ENCODE data around the gene RIGI.
"Not testable (repeated sequence)": the region's sequence is repeated elsewhere in the genome, so short reads cannot be mapped to it uniquely, and the experiment has no call there.

The RIGI gene

DNA sequence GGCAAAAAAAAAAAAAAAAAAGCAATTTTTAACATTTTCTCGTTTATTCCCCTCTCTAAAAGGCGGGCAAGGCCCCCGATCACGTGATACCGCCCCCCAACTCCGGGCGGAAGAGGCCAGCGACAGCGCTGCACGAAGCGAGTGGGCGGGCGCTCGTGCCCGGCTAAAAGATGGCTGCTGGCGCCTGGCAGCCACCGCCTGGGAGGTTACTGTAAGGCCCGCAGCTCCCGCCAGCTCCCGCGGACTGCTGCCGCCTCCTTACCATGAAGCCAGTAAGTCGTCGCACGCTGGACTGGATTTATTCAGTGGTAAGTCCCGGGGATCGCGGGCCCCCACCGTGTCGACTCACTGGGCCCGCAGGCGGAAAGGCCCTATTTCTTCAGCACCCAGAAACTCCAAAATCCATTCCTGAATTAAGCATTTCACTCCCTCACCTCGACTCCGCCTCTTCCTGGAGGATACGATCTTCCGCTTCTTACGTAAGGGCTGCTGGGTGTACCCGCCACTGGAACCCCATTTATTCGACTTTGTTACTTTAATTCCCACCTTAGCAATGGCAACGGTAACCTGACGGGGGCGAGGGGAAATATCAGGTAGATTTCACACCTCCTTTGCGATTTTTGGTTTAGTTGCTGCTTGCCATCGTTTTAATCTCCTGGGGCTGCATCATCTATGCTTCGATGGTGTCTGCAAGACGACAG is 26.3 kb upstream of the RIGI start, which contains the start of the genes SMIM27 and TOPORS:
TSS of gene SMIM27 (plus strand) at position 156 of the 701 bp plus-strand sequence. CDS start at position 264, 108 bp downstream.
TSS of gene TOPORS (minus strand) at position 415 of the 701 bp plus-strand sequence. CDS start at position 265, 150 bp downstream.
- H3K27ac ChIP-seq (ENCODE audit: low read length): peak within 1 kb of the TSS; percentile 99
- peak within 1 kb of the TSS; percentile 91 to 98 for H3K4me3 ChIP-seq (ENCODE audit: low read depth in 1 of 2, low read length in 2 of 2)
- peaks cover 0 to 23% of the 10 kb centered on the region in 2 donors for H3K4me1 ChIP-seq (ENCODE audit: control insufficient read depth in 1 of 2, insufficient read depth in 2 of 2, low read length in 2 of 2)
- H3K9me3 ChIP-seq (ENCODE audit: control insufficient read depth in 1 of 2, low read length in 2 of 2): no peaks in the 10 kb centered on the region
- H3K36me3 ChIP-seq (ENCODE audit: control insufficient read depth in 1 of 2, insufficient read depth in 2 of 2, low read length in 2 of 2): peaks cover 0 to 4% of the 10 kb centered on the region in 2 donors
- no peaks in the 10 kb centered on the region for H3K27me3 ChIP-seq (ENCODE audit: low read depth, low read length)

DNA sequence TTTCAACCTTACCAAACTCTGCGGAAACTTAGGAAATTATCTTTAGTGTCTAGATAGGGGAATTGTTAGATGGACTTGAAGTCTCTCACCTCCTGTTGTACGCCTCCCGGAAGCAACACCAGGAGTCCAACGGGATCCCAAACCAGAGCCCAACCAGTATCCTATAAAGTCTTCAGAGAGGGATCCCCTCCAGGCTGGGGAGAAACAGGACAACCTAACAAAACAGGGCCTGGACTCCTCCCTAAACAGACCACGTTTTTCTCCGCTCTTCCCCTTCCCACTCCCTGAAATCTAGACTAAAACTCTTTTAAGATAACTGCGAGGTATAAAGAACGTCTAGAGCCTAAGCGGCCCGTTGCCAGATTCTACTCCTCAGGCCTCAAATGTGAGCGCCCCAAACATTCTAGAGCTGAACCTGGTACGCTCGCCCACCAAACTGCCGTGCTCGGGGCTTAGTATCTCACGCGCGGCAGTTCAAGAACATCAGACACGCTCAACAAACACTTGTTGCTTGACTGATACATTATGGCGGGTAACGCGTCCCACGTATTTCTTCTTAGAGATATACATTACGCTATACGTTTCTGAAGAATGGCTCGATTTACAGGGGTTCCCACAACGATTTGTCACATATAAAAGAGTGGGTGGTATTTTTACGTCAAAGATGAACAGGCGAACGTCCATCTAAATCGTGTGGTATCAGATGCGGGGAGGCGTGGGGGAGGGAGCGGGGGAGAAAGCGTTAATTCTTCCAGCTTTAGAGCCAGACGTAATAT is 25.5 kb upstream of the RIGI start:
- Histone ChIP-seq H3K4me1 (ENCODE audit: control insufficient read depth in 1 of 2, insufficient read depth in 2 of 2, low read length in 2 of 2) (peaks cover 0 to 23% of the 10 kb centered on the region in 2 donors), H3K27ac (ENCODE audit: low read length) (peak overlapping the region; percentile 99), H3K27me3 (ENCODE audit: low read depth, low read length) (no peaks in the 10 kb centered on the region), H3K9me3 (ENCODE audit: control insufficient read depth in 1 of 2, low read length in 2 of 2) (no peaks in the 10 kb centered on the region), H3K36me3 (ENCODE audit: control insufficient read depth in 1 of 2, insufficient read depth in 2 of 2, low read length in 2 of 2) (peaks cover 0 to 4% of the 10 kb centered on the region in 2 donors), H3K4me3 (ENCODE audit: low read depth in 1 of 2, low read length in 2 of 2) (peak overlapping the region; percentile 91 to 98)

DNA sequence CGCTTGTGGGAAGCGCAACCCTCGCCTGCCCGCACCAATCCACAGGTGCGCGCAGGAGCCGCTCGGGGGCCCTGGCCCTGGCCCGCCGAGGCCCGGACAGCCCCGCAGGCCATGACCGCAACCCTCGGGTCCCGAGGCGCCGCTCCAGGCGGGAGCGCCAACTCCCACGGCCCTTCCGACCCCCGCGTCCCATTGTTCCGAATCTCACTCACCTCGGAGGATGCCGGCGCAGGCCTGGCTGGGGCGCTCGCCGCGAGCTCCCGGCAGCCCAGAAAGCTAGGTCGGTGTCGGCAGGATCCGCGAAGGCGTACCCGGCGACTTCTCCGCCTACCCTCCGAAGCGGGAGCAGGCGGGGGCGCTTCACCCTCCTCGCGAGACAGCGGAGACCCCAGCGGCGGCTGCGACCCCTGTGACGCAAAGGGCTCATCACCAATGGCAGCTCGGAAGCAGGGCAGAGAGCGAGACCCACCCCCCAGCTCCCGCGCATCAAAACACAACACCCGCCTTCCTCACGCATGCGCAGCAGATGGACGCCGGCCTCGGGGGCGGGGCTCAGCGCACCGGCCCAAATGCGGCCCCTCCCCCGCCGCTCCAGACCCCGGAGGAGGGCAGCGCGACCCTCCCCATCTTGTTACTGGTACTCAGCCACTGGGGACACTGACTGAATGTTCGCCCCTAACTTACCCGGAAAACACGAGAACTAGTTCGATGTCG is 24.7 kb upstream of the RIGI start:
- Histone ChIP-seq H3K4me3 (ENCODE audit: low read depth in 1 of 2, low read length in 2 of 2) (peak overlapping the region; percentile 91 to 98), H3K36me3 (ENCODE audit: control insufficient read depth in 1 of 2, insufficient read depth in 2 of 2, low read length in 2 of 2) (peaks cover 0 to 2% of the 10 kb centered on the region in 2 donors), H3K9me3 (ENCODE audit: control insufficient read depth in 1 of 2, low read length in 2 of 2) (no peaks in the 10 kb centered on the region), H3K27ac (ENCODE audit: low read length) (peak overlapping the region; percentile 99), H3K4me1 (ENCODE audit: control insufficient read depth in 1 of 2, insufficient read depth in 2 of 2, low read length in 2 of 2) (peaks cover 0 to 23% of the 10 kb centered on the region in 2 donors), H3K27me3 (ENCODE audit: low read depth, low read length) (no peaks in the 10 kb centered on the region)

DNA sequence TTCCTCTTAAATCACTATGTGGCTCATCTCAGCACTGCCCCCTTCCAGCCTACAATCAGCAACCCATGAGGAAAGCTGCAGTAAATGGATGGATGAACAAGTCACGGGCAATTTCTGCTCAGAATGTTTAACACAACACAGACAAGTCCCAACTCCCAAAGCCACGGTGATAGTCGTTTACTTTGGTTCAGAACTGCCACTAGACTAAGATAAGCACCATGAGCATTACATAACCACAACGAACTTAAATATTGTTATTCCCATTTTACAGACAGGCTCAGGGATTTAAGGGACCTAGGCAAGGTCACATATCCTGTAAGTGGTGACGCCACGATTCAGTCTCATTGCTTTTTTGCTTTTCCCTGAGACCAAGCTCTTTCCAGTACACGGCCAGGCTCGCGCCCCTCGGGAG is 24.2 kb upstream of the RIGI start:
- Histone ChIP-seq H3K27ac (ENCODE audit: low read length) (peak overlapping the region; percentile 99), H3K9me3 (ENCODE audit: control insufficient read depth in 1 of 2, low read length in 2 of 2) (no peaks in the 10 kb centered on the region), H3K27me3 (ENCODE audit: low read depth, low read length) (no peaks in the 10 kb centered on the region), H3K4me3 (ENCODE audit: low read depth in 1 of 2, low read length in 2 of 2) (peak overlapping the region; percentile 91 to 98), H3K36me3 (ENCODE audit: control insufficient read depth in 1 of 2, insufficient read depth in 2 of 2, low read length in 2 of 2) (no peaks in the 10 kb centered on the region), H3K4me1 (ENCODE audit: control insufficient read depth in 1 of 2, insufficient read depth in 2 of 2, low read length in 2 of 2) (peaks cover 0 to 23% of the 10 kb centered on the region in 2 donors)

DNA sequence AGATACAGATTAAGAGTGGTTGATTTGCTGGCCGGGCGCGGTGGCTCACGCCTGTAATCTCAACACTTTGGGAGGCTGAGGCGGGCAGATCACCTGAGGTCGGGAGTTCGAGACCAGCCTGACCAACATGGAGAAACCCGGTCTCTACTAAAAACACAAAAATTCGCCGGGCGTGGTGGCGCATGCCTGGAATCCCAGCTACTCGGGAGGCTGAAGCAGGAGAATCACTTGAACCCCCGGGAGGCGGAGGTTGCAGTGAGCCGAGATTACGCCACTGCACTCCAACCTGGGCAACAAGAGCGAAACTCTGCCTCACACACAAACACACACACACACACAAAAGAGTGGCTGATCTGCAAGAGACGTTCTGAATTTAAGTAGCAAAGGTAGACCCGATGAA is 22.2 kb upstream of the RIGI start:
- H3K27me3 ChIP-seq (ENCODE audit: low read depth, low read length): not testable (repeated sequence)

DNA sequence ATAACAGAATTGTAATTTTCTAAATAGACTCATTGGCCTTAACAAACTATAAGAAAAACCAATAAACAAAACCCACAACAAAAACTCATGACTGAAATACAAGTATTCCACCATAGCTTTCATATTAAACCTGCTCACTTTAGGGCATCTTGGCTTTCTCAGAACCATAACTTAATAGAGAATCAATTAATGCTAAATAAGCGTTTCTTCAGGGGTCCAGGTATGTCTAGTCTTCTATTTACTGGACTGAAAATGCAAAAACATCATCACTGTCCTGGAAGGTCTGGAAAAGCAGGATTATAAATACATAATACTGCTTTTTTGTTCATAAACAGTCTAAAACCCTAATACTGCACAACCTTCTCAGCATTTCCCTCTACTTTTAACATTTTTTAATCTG is 19.9 kb upstream of the RIGI start:
- no peaks in the 10 kb centered on the region for H3K9me3 ChIP-seq (ENCODE audit: control insufficient read depth in 1 of 2, low read length in 2 of 2)
- no peak overlapping the region for H3K27ac ChIP-seq (ENCODE audit: low read length)
- no peaks in the 10 kb centered on the region for H3K27me3 ChIP-seq (ENCODE audit: low read depth, low read length)
- peaks cover 0 to 16% of the 10 kb centered on the region in 2 donors for H3K4me1 ChIP-seq (ENCODE audit: control insufficient read depth in 1 of 2, insufficient read depth in 2 of 2, low read length in 2 of 2)
- no peak overlapping the region for H3K4me3 ChIP-seq (ENCODE audit: low read depth in 1 of 2, low read length in 2 of 2)
- peaks cover 15 to 24% of the 10 kb centered on the region in 2 donors for H3K36me3 ChIP-seq (ENCODE audit: control insufficient read depth in 1 of 2, insufficient read depth in 2 of 2, low read length in 2 of 2)

More for the DNA sequence above, 22.2 kb upstream of the RIGI start:
- Histone ChIP-seq H3K4me1 (ENCODE audit: control insufficient read depth in 1 of 2, insufficient read depth in 2 of 2, low read length in 2 of 2) (peaks cover 0 to 21% of the 10 kb centered on the region in 2 donors), H3K36me3 (ENCODE audit: control insufficient read depth in 1 of 2, insufficient read depth in 2 of 2, low read length in 2 of 2) (peaks cover 9 to 10% of the 10 kb centered on the region in 2 donors)
- not testable (repeated sequence) for H3K9me3 ChIP-seq (ENCODE audit: control insufficient read depth in 1 of 2, low read length in 2 of 2); H3K27ac ChIP-seq (ENCODE audit: low read length); H3K4me3 ChIP-seq (ENCODE audit: low read depth in 1 of 2, low read length in 2 of 2)

DNA sequence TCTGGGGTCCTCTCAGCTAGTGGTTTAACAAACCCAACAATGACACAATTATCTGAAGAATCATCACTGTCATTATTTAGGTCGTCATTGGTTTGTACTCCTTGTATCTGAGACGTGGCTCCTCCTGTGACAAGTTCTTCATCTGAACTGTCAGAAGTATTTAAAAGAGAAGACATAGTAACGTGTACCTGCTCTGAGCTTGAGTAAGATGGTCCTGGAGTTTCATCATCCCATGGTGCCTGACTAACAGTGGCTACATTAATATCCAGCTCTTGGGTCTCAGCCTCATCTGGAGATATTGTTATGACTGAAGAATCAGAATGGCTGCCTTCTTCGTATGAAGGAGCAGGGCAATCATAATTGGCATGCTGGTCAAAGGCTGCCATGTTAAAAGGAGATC is 17.1 kb upstream of the RIGI start:
- Histone ChIP-seq H3K27ac (ENCODE audit: low read length) (no peak overlapping the region), H3K4me1 (ENCODE audit: control insufficient read depth in 1 of 2, insufficient read depth in 2 of 2, low read length in 2 of 2) (peaks cover 0 to 4% of the 10 kb centered on the region in 2 donors), H3K27me3 (ENCODE audit: low read depth, low read length) (no peaks in the 10 kb centered on the region), H3K4me3 (ENCODE audit: low read depth in 1 of 2, low read length in 2 of 2) (no peak overlapping the region), H3K9me3 (ENCODE audit: control insufficient read depth in 1 of 2, low read length in 2 of 2) (no peaks in the 10 kb centered on the region), H3K36me3 (ENCODE audit: control insufficient read depth in 1 of 2, insufficient read depth in 2 of 2, low read length in 2 of 2) (peaks cover 18 to 24% of the 10 kb centered on the region in 2 donors)

DNA sequence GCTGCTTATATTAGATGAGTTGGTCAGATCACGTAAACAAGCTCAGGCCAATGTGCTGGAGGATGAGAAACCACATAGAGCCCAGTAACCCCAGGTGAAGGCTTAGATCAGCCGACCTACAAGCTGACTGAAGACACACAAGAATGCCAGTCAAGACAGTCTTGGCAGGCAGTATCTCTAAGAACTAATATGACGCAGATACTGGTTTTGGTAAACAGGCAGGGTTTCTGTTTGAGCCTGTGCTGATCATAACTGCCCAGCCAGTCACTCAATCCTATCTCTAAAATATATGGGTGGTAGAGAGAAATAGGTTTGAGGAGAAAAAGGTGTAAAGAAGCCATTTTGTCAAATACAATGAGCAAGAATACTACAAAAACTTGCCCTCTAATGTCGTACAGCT is 7.8 kb upstream of the RIGI start:
- Histone ChIP-seq H3K36me3 (ENCODE audit: control insufficient read depth in 1 of 2, insufficient read depth in 2 of 2, low read length in 2 of 2) (no peaks in the 10 kb centered on the region), H3K4me1 (ENCODE audit: control insufficient read depth in 1 of 2, insufficient read depth in 2 of 2, low read length in 2 of 2) (no peaks in the 10 kb centered on the region)

DNA sequence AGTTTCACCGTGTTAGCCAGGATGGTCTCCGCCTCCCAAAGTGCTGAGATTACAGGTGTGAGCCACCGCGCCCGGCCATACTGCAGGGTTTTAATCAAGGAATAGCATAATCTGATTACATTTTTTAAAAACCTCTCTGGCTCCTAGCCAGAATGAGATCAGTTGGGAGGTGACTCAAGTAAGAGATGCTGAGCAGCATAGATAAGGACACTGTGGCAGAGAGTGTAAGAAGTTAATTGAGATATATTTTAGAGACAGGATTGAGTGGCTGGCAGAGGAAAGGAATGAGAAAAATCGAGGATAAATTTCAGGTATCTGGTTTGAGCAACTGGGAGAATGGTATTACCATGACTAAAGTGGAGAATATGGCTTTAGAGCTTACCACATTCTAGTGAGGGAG is 7.3 kb upstream of the RIGI start:
- no peaks in the 10 kb centered on the region for H3K4me1 ChIP-seq (ENCODE audit: control insufficient read depth in 1 of 2, insufficient read depth in 2 of 2, low read length in 2 of 2)
- no peaks in the 10 kb centered on the region for H3K36me3 ChIP-seq (ENCODE audit: control insufficient read depth in 1 of 2, insufficient read depth in 2 of 2, low read length in 2 of 2)
- H3K27ac ChIP-seq (ENCODE audit: low read length): no peak overlapping the region
- no peaks in the 10 kb centered on the region for H3K27me3 ChIP-seq (ENCODE audit: low read depth, low read length)
- no peaks in the 10 kb centered on the region for H3K9me3 ChIP-seq (ENCODE audit: control insufficient read depth in 1 of 2, low read length in 2 of 2)
- no peak overlapping the region for H3K4me3 ChIP-seq (ENCODE audit: low read depth in 1 of 2, low read length in 2 of 2)

More for the DNA sequence above, 7.8 kb upstream of the RIGI start:
- Histone ChIP-seq H3K9me3 (ENCODE audit: control insufficient read depth in 1 of 2, low read length in 2 of 2) (no peaks in the 10 kb centered on the region), H3K4me3 (ENCODE audit: low read depth in 1 of 2, low read length in 2 of 2) (no peak overlapping the region), H3K27ac (ENCODE audit: low read length) (no peak overlapping the region), H3K27me3 (ENCODE audit: low read depth, low read length) (no peaks in the 10 kb centered on the region)

DNA sequence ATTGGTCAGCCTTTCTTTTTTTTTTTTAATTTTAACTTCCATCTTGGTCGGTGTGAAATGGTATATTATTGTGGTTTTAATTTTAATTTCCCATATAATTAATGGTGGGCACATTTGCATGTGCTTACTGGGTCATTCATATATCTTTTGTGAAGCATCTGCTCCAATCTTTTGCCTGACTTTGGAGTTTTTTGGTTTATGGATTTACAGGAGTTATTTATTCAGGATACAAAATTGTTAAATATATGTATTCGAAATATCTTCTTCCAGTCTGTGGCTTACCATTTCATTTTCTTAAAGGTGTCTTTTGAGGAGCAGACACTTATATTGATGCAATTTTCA is 682 bp upstream of the RIGI start:
- Histone ChIP-seq H3K36me3 (ENCODE audit: control insufficient read depth in 1 of 2, insufficient read depth in 2 of 2, low read length in 2 of 2) (no peaks in the 10 kb centered on the region), H3K9me3 (ENCODE audit: control insufficient read depth in 1 of 2, low read length in 2 of 2) (no peaks in the 10 kb centered on the region), H3K4me1 (ENCODE audit: control insufficient read depth in 1 of 2, insufficient read depth in 2 of 2, low read length in 2 of 2) (peaks cover 0 to 8% of the 10 kb centered on the region in 2 donors), H3K27me3 (ENCODE audit: low read depth, low read length) (no peaks in the 10 kb centered on the region), H3K27ac (ENCODE audit: low read length) (peak overlapping the region; percentile 92), H3K4me3 (ENCODE audit: low read depth in 1 of 2, low read length in 2 of 2) (peak overlapping the region; percentile 73 to 95)

DNA sequence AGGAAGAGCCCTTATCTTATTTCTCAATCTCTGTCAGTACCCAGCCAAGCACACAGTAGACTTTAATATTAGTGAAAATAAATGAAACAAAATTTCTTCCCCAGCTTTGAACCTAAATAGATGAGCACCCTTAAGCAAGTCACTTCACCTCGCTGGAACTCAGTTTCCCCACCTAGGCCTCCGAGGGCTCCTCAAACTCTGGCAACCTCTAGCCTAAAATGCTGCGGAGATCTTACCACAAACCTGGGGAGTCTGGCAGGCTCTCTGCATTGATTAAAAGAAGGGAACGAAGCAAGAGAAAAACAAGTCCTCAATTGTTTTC is 326 bp downstream of the RIGI start:
- H3K9me3 ChIP-seq (ENCODE audit: control insufficient read depth in 1 of 2, low read length in 2 of 2): no peaks in the 10 kb centered on the region
- H3K27me3 ChIP-seq (ENCODE audit: low read depth, low read length): no peaks in the 10 kb centered on the region
- H3K36me3 ChIP-seq (ENCODE audit: control insufficient read depth in 1 of 2, insufficient read depth in 2 of 2, low read length in 2 of 2): no peaks in the 10 kb centered on the region
- H3K4me3 ChIP-seq (ENCODE audit: low read depth in 1 of 2, low read length in 2 of 2): peak overlapping the region; percentile 73 to 95
- peak overlapping the region; percentile 92 for H3K27ac ChIP-seq (ENCODE audit: low read length)
- peaks cover 0 to 8% of the 10 kb centered on the region in 2 donors for H3K4me1 ChIP-seq (ENCODE audit: control insufficient read depth in 1 of 2, insufficient read depth in 2 of 2, low read length in 2 of 2)

All from muscle layer of duodenum (tissue), 2 donors.